Endothelial cell (in vitro differentiated cells): Measurements from ENCODE around the gene PDE10A. TPM values are rescaled to one million over a fixed set of nuclear protein-coding genes. Genes with fewer than 3 reads are reported as not detected.
"Not testable (repeated sequence)": the region's sequence is repeated elsewhere in the genome, so short reads cannot be mapped to it uniquely, and the experiment has no call there.

ENCODE experiments used
- DNase-seq: peaks from one replicate; pipeline ENCODE4 v3.0.0; 2021; ENCODE audit warnings: low spot score
- H3K27ac Mint-ChIP-seq: one replicate; pipeline ENCODE4 v1.8.0; 2021; ENCODE audit warnings: mixed read lengths, inconsistent platforms; ENCODE audit not compliant: unreplicated experiment
- H3K27me3 Mint-ChIP-seq: one replicate; pipeline ENCODE4 v1.8.0; 2021; ENCODE audit warnings: mild to moderate bottlenecking, moderate library complexity, mixed read lengths, inconsistent platforms; ENCODE audit not compliant: unreplicated experiment
- H3K36me3 Mint-ChIP-seq: one replicate; pipeline ENCODE4 v1.8.0; 2021; ENCODE audit warnings: mild to moderate bottlenecking, low read depth, mixed read lengths, inconsistent platforms; ENCODE audit not compliant: unreplicated experiment
- H3K4me1 Mint-ChIP-seq: one replicate; pipeline ENCODE4 v1.8.0; 2021; ENCODE audit warnings: mild to moderate bottlenecking, mixed read lengths, inconsistent platforms; ENCODE audit not compliant: unreplicated experiment
- H3K4me3 Mint-ChIP-seq: one replicate; pipeline ENCODE4 v1.8.0; 2021; ENCODE audit warnings: mild to moderate bottlenecking, mixed read lengths, inconsistent platforms; ENCODE audit not compliant: unreplicated experiment
- H3K9me3 Mint-ChIP-seq: one replicate; pipeline ENCODE4 v1.8.0; 2021; ENCODE audit warnings: mixed read lengths, inconsistent platforms; ENCODE audit not compliant: unreplicated experiment
- CTCF ChIP-seq: fragments of 200-600 bp; sonication (generic); IDR thresholded peaks from one replicate; pipeline ENCODE4 v1.5.0; 2021; ENCODE audit warnings: antibody characterized with exemption; ENCODE audit not compliant: unreplicated experiment
- total RNA-seq: library from RNA; stranded (reverse); fragmentation: NEBNext Ultra II Directional; extraction: Animal tissue kit (Norgen Biotek cat#: 25700); gene quantifications from one replicate; pipeline ENCODE4 v1.2.1, GENCODE V29; 2021; ENCODE audit not compliant: unreplicated experiment

PDE10A gene
- total RNA-seq, 1 donor from 2014 or later: 11.5 TPM

DNA sequence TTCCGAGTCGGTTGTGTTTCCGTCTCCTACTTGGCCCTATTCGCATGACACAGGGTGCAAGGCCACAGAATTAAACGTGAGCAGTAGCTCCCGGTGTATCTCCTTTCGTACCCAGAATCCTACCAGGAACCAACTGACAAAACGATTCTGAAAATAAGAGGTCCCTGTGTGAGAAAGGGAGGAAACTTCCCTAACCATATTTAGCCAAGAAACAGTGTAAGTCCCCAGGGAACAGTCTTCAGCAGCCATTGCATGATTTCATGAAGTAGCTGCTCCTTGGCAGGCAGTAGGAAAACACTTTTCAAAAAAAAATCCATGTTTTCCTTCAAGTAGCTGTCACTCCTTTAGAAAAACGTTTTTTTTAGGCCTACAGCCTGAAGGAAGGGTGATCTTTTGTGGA, 46.9 kb downstream of the PDE10A start:
- Mint-ChIP-seq H3K9me3 (no peaks in the 10 kb centered on the region), H3K4me3 (no peak overlapping the region), H3K27ac (no peak overlapping the region), H3K4me1 (peaks cover 5% of the 10 kb centered on the region), H3K27me3 (no peaks in the 10 kb centered on the region), H3K36me3 (no peaks in the 10 kb centered on the region)
- no peak for DNase-seq
- no peak for TF ChIP-seq CTCF

- Mint-ChIP-seq H3K4me3 (no peak overlapping the region), H3K27me3 (no peaks in the 10 kb centered on the region), H3K36me3 (no peaks in the 10 kb centered on the region), H3K27ac (no peak overlapping the region), H3K4me1 (peaks cover 5% of the 10 kb centered on the region), H3K9me3 (no peaks in the 10 kb centered on the region)
- no peak for DNase-seq
- TF ChIP-seq CTCF: no peak
Observed at GRCh38 chr6:165615636-165616035, 47.4 kb downstream of the PDE10A start.

GRCh38 chr6:165611294-165611693, 51.7 kb downstream of the PDE10A start:
- Mint-ChIP-seq H3K9me3 (no peaks in the 10 kb centered on the region), H3K4me3 (no peak overlapping the region), H3K4me1 (peaks cover 5% of the 10 kb centered on the region), H3K27me3 (no peaks in the 10 kb centered on the region), H3K36me3 (no peaks in the 10 kb centered on the region), H3K27ac (no peak overlapping the region)
- no peak for TF ChIP-seq CTCF
- DNase-seq: no peak

- H3K27me3 Mint-ChIP-seq, DNase-seq, H3K4me3 Mint-ChIP-seq, H3K36me3 Mint-ChIP-seq, H3K4me1 Mint-ChIP-seq, H3K27ac Mint-ChIP-seq, H3K9me3 Mint-ChIP-seq: not testable (repeated sequence)
Observed at GRCh38 chr6:165608577-165608976, 54.5 kb downstream of the PDE10A start.

DNA sequence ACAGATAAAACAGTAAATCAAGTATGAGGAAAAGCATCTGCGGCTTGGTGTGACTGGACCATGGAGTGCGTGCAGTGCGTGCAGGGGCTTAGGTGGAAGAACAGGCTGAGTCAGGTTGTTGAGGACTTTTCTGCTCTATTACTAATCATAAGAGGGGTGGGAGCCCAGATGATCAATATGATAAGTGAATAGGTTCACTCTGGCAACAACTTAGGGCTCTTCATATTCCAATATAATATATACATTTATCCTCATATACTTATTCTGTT, 56.4 kb downstream of the PDE10A start:
- no peak for DNase-seq
- TF ChIP-seq CTCF: no peak
- Mint-ChIP-seq H3K36me3 (no peaks in the 10 kb centered on the region), H3K27ac (no peak overlapping the region), H3K4me1 (peaks cover 3% of the 10 kb centered on the region), H3K9me3 (no peaks in the 10 kb centered on the region), H3K27me3 (no peaks in the 10 kb centered on the region), H3K4me3 (no peak overlapping the region)
